Measurements from ENCODE around the gene DNM3.

DNA sequence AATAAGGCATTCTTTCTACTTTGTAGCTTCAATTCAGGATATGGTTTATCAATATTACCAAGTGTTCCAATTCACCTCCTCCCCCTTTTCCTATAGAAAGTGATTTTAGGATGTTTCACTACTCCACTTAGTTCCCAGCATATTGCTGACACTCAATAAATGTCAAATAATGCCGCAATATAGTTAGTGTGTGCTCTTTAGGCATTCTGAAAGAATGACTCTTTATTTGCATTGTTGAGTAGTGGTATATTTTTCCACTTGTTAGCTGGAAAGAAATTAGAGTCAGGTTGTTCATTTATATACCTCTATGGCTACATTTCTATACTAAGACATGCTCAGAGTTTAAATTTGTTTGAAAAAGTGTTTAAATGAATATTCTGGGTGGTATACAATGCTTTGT lies 424.6 kb downstream of the DNM3 start:
- TF ChIP-seq, protein P1, sequence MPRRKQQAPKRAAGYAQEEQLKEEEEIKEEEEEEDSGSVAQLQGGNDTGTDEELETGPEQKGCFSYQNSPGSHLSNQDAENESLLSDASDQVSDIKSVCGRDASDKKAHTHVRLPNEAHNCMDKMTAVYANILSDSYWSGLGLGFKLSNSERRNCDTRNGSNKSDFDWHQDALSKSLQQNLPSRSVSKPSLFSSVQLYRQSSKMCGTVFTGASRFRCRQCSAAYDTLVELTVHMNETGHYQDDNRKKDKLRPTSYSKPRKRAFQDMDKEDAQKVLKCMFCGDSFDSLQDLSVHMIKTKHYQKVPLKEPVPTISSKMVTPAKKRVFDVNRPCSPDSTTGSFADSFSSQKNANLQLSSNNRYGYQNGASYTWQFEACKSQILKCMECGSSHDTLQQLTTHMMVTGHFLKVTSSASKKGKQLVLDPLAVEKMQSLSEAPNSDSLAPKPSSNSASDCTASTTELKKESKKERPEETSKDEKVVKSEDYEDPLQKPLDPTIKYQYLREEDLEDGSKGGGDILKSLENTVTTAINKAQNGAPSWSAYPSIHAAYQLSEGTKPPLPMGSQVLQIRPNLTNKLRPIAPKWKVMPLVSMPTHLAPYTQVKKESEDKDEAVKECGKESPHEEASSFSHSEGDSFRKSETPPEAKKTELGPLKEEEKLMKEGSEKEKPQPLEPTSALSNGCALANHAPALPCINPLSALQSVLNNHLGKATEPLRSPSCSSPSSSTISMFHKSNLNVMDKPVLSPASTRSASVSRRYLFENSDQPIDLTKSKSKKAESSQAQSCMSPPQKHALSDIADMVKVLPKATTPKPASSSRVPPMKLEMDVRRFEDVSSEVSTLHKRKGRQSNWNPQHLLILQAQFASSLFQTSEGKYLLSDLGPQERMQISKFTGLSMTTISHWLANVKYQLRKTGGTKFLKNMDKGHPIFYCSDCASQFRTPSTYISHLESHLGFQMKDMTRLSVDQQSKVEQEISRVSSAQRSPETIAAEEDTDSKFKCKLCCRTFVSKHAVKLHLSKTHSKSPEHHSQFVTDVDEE (CRISPR knock-in tag; IDR thresholded peaks at IDR 0.05): no peak
- TF ChIP-seq, protein P2, sequence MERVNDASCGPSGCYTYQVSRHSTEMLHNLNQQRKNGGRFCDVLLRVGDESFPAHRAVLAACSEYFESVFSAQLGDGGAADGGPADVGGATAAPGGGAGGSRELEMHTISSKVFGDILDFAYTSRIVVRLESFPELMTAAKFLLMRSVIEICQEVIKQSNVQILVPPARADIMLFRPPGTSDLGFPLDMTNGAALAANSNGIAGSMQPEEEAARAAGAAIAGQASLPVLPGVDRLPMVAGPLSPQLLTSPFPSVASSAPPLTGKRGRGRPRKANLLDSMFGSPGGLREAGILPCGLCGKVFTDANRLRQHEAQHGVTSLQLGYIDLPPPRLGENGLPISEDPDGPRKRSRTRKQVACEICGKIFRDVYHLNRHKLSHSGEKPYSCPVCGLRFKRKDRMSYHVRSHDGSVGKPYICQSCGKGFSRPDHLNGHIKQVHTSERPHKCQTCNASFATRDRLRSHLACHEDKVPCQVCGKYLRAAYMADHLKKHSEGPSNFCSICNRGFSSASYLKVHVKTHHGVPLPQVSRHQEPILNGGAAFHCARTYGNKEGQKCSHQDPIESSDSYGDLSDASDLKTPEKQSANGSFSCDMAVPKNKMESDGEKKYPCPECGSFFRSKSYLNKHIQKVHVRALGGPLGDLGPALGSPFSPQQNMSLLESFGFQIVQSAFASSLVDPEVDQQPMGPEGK (CRISPR knock-in tag; IDR thresholded peaks at IDR 0.05; ENCODE audit: borderline replicate concordance): no peak
- no peak for TF ChIP-seq ARNTL (CRISPR knock-in tag; IDR thresholded peaks at IDR 0.05; ENCODE audit: borderline replicate concordance, low read depth)
- TF ChIP-seq, protein P3, sequence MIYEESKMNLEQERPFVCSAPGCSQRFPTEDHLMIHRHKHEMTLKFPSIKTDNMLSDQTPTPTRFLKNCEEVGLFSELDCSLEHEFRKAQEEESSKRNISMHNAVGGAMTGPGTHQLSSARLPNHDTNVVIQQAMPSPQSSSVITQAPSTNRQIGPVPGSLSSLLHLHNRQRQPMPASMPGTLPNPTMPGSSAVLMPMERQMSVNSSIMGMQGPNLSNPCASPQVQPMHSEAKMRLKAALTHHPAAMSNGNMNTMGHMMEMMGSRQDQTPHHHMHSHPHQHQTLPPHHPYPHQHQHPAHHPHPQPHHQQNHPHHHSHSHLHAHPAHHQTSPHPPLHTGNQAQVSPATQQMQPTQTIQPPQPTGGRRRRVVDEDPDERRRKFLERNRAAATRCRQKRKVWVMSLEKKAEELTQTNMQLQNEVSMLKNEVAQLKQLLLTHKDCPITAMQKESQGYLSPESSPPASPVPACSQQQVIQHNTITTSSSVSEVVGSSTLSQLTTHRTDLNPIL (CRISPR knock-in tag; IDR thresholded peaks at IDR 0.05; ENCODE audit: low read depth): no peak
- TF ChIP-seq, protein P4, sequence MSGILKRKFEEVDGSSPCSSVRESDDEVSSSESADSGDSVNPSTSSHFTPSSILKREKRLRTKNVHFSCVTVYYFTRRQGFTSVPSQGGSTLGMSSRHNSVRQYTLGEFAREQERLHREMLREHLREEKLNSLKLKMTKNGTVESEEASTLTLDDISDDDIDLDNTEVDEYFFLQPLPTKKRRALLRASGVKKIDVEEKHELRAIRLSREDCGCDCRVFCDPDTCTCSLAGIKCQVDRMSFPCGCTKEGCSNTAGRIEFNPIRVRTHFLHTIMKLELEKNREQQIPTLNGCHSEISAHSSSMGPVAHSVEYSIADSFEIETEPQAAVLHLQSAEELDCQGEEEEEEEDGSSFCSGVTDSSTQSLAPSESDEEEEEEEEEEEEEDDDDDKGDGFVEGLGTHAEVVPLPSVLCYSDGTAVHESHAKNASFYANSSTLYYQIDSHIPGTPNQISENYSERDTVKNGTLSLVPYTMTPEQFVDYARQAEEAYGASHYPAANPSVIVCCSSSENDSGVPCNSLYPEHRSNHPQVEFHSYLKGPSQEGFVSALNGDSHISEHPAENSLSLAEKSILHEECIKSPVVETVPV (CRISPR knock-in tag; IDR thresholded peaks at IDR 0.05): no peak
- no peak for TF ChIP-seq ZNF70 (CRISPR knock-in tag; IDR thresholded peaks at IDR 0.05)
- no peak for TF ChIP-seq ZNF565 (CRISPR knock-in tag; conservative IDR thresholded peaks at IDR 0.05; ENCODE audit: low read depth)
- no peak for TF ChIP-seq ESRRG (CRISPR knock-in tag; IDR thresholded peaks at IDR 0.05)

Data from SK-N-SH treated with all-trans-retinoic acid at 6 μM for 48 hours (cell line).